Ishikawa (cell line): ENCODE results near the gene JMJD8.

Experiments
- CEBPB ChIP-seq: IDR thresholded peaks from 2 replicates; pipeline ENCODE4 v1.6.1; 2012
- CREB1 ChIP-seq: IDR thresholded peaks from 2 replicates; pipeline ENCODE4 v1.6.1; 2012; ENCODE audit warnings: low read depth
- EGR1 ChIP-seq: IDR thresholded peaks from 2 replicates; pipeline ENCODE4 v1.6.1; 2012
- EP300 ChIP-seq: IDR thresholded peaks from 2 replicates; pipeline ENCODE4 v1.6.1; 2012; ENCODE audit warnings: borderline replicate concordance
- FOXM1 ChIP-seq: IDR thresholded peaks from 2 replicates; pipeline ENCODE4 v1.6.1; 2012; ENCODE audit warnings: low read depth, borderline replicate concordance
- NFIC ChIP-seq: IDR thresholded peaks from 2 replicates; pipeline ENCODE4 v1.6.1; 2012
- RAD21 ChIP-seq: IDR thresholded peaks from 2 replicates; pipeline ENCODE4 v1.6.1; 2012; ENCODE audit warnings: low read depth
- TAF1 ChIP-seq: IDR thresholded peaks from 2 replicates; pipeline ENCODE4 v1.6.1; 2012; ENCODE audit warnings: low read depth, mild to moderate bottlenecking
- TCF12 ChIP-seq: IDR thresholded peaks from 2 replicates; pipeline ENCODE4 v1.6.1; 2012; ENCODE audit warnings: low read depth
- TEAD4 ChIP-seq: IDR thresholded peaks from 2 replicates; pipeline ENCODE4 v1.6.1; 2012
- YY1 ChIP-seq: IDR thresholded peaks from 2 replicates; pipeline ENCODE4 v1.6.1; 2012; ENCODE audit warnings: low read depth
- ZBTB7A ChIP-seq: IDR thresholded peaks from 2 replicates; pipeline ENCODE4 v1.6.1; 2012; ENCODE audit warnings: low read depth
- TF ChIP-seq, protein P1 (sequence below): IDR thresholded peaks from 2 replicates; pipeline ENCODE4 v1.6.1; 2012; ENCODE audit warnings: low read depth, mild to moderate bottlenecking
- TF ChIP-seq, protein P2 (sequence below): IDR thresholded peaks from 2 replicates; pipeline ENCODE4 v1.6.1; 2012
- TF ChIP-seq, protein P3 (sequence below): IDR thresholded peaks from 2 replicates; pipeline ENCODE4 v1.6.1; 2012

JMJD8 gene

DNA sequence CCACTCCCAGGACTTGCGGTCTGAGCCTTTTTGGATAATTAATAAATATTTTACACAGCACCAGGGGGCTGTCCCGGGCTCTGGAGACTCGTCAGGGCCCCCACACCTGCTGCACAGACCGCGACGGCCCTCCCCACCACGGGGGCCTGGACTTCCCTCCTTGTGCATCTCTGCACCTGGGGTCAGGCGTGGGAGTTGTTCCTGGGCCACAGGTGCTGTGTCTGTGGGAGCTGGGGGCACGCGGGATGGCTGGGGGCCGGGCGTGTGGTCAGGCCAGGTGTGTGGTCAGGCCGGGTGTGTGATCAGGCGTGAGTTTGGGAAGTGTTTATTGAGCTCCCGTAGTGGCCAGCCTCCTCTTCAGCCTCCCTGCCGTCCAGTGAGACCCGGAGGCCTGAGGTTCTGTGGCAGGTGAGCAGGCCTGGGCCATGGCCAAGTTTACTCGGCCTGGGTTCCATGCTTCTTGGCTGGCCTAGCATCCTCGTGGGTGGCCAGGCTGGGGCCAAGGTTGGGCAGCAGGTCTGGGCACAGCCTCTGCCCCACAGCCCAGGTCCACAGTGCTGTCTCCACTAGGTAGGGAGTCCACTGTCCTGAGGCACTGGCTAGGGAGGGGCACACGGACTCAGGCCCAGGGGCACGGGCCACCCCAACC is 5.8 kb downstream of the JMJD8 start:
- TF ChIP-seq, protein P1, sequence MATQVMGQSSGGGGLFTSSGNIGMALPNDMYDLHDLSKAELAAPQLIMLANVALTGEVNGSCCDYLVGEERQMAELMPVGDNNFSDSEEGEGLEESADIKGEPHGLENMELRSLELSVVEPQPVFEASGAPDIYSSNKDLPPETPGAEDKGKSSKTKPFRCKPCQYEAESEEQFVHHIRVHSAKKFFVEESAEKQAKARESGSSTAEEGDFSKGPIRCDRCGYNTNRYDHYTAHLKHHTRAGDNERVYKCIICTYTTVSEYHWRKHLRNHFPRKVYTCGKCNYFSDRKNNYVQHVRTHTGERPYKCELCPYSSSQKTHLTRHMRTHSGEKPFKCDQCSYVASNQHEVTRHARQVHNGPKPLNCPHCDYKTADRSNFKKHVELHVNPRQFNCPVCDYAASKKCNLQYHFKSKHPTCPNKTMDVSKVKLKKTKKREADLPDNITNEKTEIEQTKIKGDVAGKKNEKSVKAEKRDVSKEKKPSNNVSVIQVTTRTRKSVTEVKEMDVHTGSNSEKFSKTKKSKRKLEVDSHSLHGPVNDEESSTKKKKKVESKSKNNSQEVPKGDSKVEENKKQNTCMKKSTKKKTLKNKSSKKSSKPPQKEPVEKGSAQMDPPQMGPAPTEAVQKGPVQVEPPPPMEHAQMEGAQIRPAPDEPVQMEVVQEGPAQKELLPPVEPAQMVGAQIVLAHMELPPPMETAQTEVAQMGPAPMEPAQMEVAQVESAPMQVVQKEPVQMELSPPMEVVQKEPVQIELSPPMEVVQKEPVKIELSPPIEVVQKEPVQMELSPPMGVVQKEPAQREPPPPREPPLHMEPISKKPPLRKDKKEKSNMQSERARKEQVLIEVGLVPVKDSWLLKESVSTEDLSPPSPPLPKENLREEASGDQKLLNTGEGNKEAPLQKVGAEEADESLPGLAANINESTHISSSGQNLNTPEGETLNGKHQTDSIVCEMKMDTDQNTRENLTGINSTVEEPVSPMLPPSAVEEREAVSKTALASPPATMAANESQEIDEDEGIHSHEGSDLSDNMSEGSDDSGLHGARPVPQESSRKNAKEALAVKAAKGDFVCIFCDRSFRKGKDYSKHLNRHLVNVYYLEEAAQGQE, result no peak
- TF ChIP-seq EP300, result no peak
- no peak for TF ChIP-seq CREB1
- TF ChIP-seq, protein P2, sequence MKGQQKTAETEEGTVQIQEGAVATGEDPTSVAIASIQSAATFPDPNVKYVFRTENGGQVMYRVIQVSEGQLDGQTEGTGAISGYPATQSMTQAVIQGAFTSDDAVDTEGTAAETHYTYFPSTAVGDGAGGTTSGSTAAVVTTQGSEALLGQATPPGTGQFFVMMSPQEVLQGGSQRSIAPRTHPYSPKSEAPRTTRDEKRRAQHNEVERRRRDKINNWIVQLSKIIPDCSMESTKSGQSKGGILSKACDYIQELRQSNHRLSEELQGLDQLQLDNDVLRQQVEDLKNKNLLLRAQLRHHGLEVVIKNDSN, result no peak

DNA sequence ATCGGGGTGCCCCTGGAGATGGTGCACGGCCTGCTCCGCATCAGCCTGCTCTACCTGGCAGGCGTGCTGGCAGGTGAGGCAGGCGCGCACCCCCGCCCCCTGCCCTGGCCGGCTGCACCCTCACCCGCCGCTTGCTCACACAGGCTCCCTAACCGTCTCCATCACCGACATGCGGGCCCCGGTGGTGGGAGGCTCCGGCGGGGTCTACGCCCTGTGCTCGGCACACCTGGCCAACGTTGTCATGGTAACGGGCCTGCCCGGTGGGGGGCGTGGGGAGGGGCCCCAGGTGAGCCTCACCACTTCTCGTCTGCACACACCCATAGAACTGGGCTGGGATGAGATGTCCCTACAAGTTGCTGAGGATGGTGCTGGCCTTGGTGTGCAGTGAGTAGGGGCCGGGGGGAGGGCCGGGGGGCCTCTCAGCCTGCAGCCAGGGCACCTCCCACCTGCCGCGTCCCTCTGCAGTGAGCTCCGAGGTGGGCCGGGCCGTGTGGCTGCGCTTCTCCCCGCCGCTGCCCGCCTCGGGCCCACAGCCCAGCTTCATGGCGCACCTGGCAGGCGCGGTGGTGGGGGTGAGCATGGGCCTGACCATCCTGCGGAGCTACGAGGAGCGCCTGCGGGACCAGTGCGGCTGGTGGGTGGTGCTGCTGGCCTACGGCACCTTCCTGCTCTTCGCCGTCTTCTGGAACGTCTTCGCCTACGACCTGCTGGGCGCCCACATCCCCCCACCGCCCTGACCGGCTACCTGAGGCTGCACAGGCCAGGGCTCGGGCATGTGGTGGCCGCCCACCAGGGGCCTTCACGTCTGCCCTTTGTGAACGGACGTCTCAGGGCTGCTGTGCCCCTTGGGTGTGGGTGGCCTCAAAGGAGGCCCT is 6.6 kb downstream of the JMJD8 start:
- no peak for TF ChIP-seq NFIC
- no peak for TF ChIP-seq FOXM1
- TF ChIP-seq, protein P1, result no peak
- TF ChIP-seq RAD21, result no peak
- TF ChIP-seq EGR1, result no peak
- no peak for TF ChIP-seq TAF1
- no peak for TF ChIP-seq TCF12

DNA sequence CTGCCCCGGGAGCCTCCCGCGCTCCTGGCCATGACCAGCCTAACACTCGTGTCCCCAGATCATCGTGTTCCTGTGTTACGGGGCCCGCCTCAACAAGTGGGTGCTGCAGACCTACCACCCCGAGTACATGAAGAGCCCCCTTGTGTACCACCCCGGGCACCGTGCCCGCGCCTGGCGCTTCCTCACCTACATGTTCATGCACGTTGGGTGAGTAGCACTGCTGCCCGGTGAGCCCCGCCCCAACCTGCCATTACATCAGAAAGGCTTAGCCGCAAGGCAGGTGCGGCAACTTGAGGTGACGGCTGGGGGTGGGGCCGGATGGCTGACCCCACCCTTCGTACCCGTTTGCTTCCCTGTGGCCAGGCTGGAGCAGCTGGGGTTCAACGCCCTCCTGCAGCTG is 7.2 kb downstream of the JMJD8 start:
- no peak for TF ChIP-seq NFIC
- TF ChIP-seq, protein P2, result no peak
- no peak for TF ChIP-seq TAF1

DNA sequence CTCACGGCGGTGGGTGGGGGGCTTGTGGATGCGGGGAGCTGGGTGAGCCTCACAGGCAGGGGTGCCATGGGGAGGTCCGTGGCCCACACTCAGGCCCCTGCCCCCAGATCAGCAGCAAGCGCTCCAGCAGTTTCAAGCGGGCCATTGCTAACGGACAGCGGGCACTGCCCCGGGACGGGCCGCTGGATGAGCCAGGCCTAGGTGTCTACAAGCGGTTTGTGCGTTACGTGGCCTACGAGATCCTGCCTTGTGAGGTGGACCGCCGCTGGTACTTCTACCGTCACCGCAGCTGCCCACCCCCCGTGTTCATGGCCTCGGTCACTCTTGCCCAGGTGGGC is 7.6 kb downstream of the JMJD8 start:
- TF ChIP-seq CEBPB (no peak), NFIC (no peak), EGR1 (no peak)
- TF ChIP-seq, protein P1, result no peak
- TF ChIP-seq, protein P3, sequence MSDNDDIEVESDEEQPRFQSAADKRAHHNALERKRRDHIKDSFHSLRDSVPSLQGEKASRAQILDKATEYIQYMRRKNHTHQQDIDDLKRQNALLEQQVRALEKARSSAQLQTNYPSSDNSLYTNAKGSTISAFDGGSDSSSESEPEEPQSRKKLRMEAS, result no peak
- TF ChIP-seq, protein P2, result no peak

DNA sequence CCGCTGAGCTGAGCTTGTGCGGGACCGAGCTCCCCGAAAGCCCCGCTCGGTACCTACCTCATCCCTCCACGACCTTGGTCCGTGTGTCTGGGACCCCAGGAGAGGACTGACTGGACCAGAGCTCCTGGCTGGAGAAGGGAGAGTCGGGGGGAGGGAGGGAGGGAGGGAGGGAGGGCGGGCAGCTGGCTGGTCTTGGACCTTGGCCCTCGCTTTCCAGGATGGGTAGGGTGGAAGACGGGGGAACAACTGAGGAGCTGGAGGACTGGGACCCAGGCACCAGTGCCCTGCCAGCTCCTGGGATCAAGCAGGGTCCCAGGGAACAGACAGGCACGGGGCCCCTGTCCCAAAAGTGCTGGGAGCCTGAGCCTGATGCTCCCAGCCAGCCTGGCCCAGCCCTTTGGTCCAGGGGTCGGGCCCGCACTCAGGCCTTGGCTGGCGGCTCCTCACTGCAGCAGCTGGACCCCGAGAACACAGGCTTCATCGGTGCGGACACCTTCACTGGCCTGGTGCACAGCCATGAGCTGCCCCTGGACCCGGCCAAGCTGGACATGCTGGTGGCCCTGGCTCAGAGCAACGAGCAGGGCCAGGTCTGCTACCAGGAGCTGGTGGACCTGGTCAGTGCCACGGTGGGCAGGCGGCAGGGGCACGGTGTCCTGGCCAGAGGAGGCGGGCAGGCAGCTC is 8.1 kb downstream of the JMJD8 start:
- TF ChIP-seq ZBTB7A (no peak), EP300 (no peak), YY1 (no peak), NFIC (no peak), EGR1 (no peak), FOXM1 (no peak), RAD21 (no peak), CEBPB (no peak), TEAD4 (no peak), CREB1 (no peak), TCF12 (no peak), TAF1 (no peak)
- TF ChIP-seq, protein P3, result no peak
- TF ChIP-seq, protein P1, result no peak
